Stimulated activated CD4-positive, alpha-beta T cell treated with anti-CD3 and anti-CD28 coated beads, Interleukin-4, amount 100 ng/mL, for 24 hours (primary cell): Measurements from ENCODE around the gene ETV4.
A peak's percentile ranks its signal among the peaks of the same experiment; 100 is the strongest.
"Not testable (repeated sequence)": the region's sequence is repeated elsewhere in the genome, so short reads cannot be mapped to it uniquely, and the experiment has no call there.

Experiments used
- DNase-seq: peaks from one replicate; pipeline ENCODE4 v3.0.0-alpha.2; 2020

The ETV4 gene

DNA sequence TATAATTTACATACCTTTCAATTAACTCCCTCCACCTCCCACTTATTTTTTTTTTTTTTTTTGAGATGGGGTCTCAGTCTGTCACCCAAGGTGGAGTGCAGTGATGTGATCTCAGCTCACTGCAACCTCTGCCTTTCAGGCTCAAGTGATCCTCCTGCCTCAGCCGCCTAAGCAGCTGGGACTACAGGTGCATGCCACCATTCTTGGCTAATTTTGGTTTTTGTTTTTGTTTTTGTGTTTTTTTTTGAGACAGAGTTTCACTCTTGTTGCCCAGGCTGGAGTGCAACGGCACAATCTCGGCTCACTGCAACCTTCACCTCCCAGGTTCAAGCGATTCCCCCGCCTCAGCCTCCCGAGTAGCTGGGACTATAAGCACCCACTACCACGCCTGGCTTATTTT lies 36.7 kb downstream of the ETV4 start:
- not testable (repeated sequence) for DNase-seq

GRCh38 chr17:43490621-43491020 lies 55.5 kb downstream of the ETV4 start:
- DNase-seq, result no peak

GRCh38 chr17:43483674-43484551 lies 62.2 kb downstream of the ETV4 start, which contains the start of gene DHX8:
TSS of gene DHX8 (plus strand) at chr17:43483975. CDS start at chr17:43484038, 63 bp downstream.
- peak; percentile 99 for DNase-seq

DNA sequence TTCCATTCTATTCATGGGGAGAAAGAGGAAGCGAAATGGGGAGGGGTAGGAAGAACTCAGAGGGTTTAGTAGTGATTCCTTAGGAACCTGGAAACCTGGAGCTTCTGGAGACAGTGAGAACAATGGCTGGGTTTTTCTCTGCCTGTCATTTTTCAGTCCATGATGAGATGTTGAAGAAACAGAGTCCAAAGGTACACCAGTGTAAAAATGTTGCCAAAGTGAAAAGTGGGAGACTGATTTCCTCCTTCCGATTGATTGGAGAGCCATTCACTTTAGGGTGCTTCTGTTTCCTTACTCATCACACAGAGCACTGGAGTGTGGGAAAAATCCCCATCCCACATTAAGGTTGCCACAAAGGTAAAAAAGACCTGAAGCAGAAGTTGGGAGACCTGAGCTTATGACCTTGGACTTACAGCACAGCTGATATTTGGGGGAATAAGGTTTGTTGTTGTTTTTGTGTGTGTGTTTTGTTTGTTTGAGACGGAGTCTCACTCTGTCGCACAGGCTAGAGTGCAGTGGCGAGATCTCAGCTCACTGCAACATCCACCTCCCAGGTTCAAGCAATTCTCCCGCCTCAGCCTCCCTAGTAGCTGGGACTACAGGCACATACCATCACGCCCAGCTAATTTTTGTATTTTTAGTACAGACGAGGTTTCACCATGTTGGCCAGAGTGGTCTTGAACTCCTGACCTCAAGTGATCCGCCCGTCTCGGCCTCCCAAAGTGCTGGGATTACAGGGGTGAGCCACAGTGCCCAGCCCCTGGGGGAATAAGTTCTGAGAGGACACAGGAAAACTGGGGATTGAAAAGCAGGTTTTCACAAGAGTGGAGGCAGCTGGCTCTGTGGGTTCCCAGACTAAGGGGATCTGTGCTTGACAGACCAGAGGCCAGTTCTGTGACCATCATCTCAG lies 63.8 kb downstream of the ETV4 start:
- no peak for DNase-seq

- no peak for DNase-seq
These were observed 66.2 kb downstream of the ETV4 start for GRCh38 chr17:43479948-43480347.
